Measurements from ENCODE around the gene OR6S1. TPM values are rescaled to one million over a fixed set of nuclear protein-coding genes. Genes with fewer than 3 reads are reported as not detected.

OR6S1 gene
- total and polyA plus RNA-seq, 10 of the 15 experiments (the other 5 are each of a cell fraction or from before 2014, with no cell fraction given): 0.22 to 0.67 (median 0.43) TPM; not detected in 4

DNA sequence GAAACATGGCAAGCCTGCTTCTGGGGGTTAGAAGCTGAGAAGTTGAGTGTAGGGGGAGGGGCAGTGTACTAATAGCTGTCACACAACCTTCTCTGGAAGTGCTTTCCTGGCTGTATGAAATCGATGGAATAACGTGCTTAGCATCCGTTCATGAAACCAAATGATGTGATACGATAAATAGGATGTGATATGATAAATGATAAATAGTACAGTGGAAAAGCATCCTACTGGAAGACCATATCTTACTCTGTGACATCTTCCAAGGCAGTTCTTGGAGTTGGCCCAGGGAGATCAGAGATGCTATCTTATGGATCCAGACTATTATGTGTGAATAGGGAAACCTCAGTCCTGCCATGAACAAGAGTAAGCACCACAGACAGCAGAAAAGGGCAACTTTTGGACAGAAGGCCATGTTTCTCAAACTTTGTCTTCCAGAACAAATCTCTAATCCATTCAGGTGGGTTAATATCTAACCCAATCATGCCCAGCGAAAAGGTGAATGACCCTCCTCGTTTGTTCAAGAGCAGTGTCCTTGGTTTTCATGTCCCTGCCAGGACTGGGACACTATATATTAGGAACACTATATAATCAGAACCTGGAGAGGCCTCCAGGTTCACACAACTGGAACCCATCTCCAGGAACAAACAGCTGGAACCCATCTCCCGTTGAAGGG is 46.8 kb upstream of the OR6S1 start, which contains the start of gene ANG:
TSS of gene ANG (plus strand) at position 598 of the 673 bp plus-strand sequence. CDS start 4,801 bp downstream, outside the sequence.
- TF ChIP-seq NFXL1 (IDR thresholded peaks at IDR 0.05; ENCODE audit: borderline replicate concordance) (no peak), HDAC2 (IDR thresholded peaks at IDR 0.05) (no peak), BMI1 (IDR thresholded peaks at IDR 0.05; ENCODE audit: borderline replicate concordance) (no peak), SMAD5 (IDR thresholded peaks at IDR 0.05; ENCODE audit: low read depth) (no peak)
- TF ChIP-seq, protein P1, sequence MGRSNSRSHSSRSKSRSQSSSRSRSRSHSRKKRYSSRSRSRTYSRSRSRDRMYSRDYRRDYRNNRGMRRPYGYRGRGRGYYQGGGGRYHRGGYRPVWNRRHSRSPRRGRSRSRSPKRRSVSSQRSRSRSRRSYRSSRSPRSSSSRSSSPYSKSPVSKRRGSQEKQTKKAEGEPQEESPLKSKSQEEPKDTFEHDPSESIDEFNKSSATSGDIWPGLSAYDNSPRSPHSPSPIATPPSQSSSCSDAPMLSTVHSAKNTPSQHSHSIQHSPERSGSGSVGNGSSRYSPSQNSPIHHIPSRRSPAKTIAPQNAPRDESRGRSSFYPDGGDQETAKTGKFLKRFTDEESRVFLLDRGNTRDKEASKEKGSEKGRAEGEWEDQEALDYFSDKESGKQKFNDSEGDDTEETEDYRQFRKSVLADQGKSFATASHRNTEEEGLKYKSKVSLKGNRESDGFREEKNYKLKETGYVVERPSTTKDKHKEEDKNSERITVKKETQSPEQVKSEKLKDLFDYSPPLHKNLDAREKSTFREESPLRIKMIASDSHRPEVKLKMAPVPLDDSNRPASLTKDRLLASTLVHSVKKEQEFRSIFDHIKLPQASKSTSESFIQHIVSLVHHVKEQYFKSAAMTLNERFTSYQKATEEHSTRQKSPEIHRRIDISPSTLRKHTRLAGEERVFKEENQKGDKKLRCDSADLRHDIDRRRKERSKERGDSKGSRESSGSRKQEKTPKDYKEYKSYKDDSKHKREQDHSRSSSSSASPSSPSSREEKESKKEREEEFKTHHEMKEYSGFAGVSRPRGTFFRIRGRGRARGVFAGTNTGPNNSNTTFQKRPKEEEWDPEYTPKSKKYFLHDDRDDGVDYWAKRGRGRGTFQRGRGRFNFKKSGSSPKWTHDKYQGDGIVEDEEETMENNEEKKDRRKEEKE (IDR thresholded peaks at IDR 0.05): no peak
- FAIRE-seq: no peak
- WGBS (ENCODE audit: insufficient coverage, insufficient replicate concordance, low lambda C conversion rate, missing lambda C conversion rate): 94% methylated on average over 7 of the region's 7 CpGs
- Histone ChIP-seq H3K4me1 (ENCODE audit: control insufficient read depth, insufficient read depth, low read length) (peaks cover 7% of the 10 kb centered on the region), H3K9ac (ENCODE audit: control insufficient read depth, insufficient read depth, low read length) (no peak within 1 kb of the TSS), H3K36me3 (ENCODE audit: control insufficient read depth in 2 of 2, insufficient read depth in 2 of 2, low read length in 1 of 2) (no peaks in the 10 kb centered on the region), H3K27ac (ENCODE audit: control insufficient read depth, insufficient read depth) (no peak within 1 kb of the TSS), H3K4me3 (no peak within 1 kb of the TSS), H3K4me2 (ENCODE audit: control insufficient read depth, insufficient read depth) (no peak within 1 kb of the TSS), H3K9me3 (replicated peaks; ENCODE audit: control insufficient read depth, insufficient read depth, low read length) (no peaks in the 10 kb centered on the region), H3K79me2 (ENCODE audit: control insufficient read depth, insufficient read depth, low read length) (no peaks in the 10 kb centered on the region), H2AFZ (ENCODE audit: control insufficient read depth, low read depth, low read length) (no peak within 1 kb of the TSS), H4K20me1 (ENCODE audit: control insufficient read depth, insufficient read depth) (no peaks in the 10 kb centered on the region), H3K27me3 (replicated peaks in 1 of 2; ENCODE audit: control insufficient read depth in 2 of 2, insufficient read depth in 2 of 2, low read length in 1 of 2) (no peaks in the 10 kb centered on the region)
- POLR2A ChIA-PET: interaction anchor here (0.6 to 1.0 kb wide), 2 partner anchors 58 to 75 kb away, joined by 3 to 6 read pairs; no protein-coding TSS in a partner anchor
- RAD21 ChIA-PET (ENCODE audit: unreplicated experiment): interaction anchor here (1.0 to 1.8 kb wide), 7 partner anchors 23 to 80 kb away, joined by 3 to 9 read pairs (median 5); no protein-coding TSS in a partner anchor
- in situ Hi-C loops (cut with MboI): no loop called here
- no peak for ATAC-seq
- DNase-seq (ENCODE audit: low read depth, low spot score): no peak
- SMC1A ChIA-PET (ENCODE audit: uncharacterized antibody, unreplicated experiment): interaction anchor here (1.0 to 2.5 kb wide), 5 partner anchors 8 to 76 kb away, joined by 3 to 20 read pairs (median 3); no protein-coding TSS in a partner anchor
- CTCF ChIA-PET: interaction anchor here (1.2 to 11.0 kb wide), 7 partner anchors 9 to 361 kb away, joined by 3 to 214 read pairs (median 4); no protein-coding TSS in a partner anchor
- intact Hi-C loops (cut with micrococcal nuclease; ENCODE audit: unreplicated experiment): no loop called here
- no TSS peak for BruUV-seq (replicated peaks)

Measured in GM12878 (cell line).